ENCODE results near the gene PRKG1.
"Not testable (repeated sequence)": the region's sequence is repeated elsewhere in the genome, so short reads cannot be mapped to it uniquely, and the experiment has no call there.

The PRKG1 gene

DNA sequence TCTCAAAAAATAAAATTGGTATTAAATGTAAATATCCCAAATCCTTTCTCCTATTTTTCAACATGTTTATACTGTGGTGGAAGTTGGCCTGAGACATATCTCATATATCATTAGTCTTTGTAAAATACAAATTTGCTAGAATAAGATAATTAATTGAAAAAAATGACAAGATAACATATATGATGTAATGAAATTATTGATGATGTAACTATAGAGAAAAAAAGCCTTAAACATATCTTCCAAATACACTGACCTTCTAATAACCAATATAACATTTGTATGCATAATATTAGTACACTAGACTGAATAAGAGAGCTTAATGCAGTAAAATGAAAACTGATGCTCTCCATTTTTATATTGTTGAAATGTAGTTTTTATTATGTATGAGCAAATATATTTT is 104.3 kb downstream of the PRKG1 start:
- DNase-seq: no peak

DNA sequence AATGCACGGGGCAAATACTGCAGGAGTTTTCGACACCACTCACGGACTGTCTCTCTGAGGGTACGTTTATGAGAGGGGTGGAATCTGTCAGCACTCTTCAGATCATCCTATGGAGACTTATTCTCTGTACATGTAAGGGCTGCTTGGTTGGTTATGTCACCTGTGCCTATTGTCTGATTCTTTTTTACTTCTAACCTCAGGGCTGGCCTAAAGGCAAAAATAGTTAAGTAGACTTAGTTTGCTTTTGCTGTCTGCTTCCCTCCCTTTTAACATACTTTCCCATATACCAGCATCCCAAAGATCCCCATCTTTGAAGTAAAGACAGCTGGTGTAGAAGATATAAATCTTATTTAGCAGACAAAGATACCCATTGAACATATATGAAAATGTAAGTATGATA is 105.9 kb downstream of the PRKG1 start:
- DNase-seq: no peak

DNA sequence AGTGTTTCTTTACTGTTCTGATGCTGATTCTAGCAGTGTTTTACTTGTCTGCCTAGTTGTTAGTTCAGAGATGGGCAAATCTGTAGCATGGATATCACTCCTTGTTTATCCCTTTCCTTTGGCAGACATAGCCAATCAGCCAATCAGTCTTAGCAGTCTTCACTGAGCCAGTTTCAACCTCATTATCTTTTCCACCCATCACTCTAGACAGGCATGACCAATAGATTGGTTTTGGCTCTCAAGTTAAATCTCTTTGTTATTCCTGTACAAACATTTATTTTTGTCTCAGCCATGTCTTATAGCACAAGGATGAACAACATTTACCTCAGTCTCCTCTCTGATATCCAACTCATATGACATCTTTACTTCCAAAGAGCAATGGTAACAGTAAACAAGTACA is 109.5 kb downstream of the PRKG1 start:
- no peak for DNase-seq

DNA sequence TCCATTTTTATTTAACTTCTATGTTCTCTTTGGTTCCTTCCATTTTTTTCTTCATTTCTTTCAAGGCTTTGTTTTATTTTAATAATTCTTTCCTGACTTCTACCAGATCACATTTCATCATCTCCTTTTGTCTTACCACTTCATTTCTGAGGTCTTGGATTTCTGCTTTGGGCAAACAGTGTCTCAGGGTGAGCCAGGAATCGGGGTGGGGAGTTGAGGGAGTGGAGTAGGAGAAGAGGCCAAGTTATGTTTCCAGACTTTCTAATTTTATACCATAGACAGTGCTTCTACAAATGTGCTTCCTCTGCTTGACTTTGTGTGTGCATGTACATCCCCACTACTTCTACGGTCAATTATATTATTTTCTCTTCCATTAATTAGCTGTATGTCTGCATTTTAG is 112.1 kb downstream of the PRKG1 start:
- no peak for DNase-seq

GRCh38 chr10:51188008-51188407 is 113.7 kb downstream of the PRKG1 start:
- no peak for DNase-seq

DNA sequence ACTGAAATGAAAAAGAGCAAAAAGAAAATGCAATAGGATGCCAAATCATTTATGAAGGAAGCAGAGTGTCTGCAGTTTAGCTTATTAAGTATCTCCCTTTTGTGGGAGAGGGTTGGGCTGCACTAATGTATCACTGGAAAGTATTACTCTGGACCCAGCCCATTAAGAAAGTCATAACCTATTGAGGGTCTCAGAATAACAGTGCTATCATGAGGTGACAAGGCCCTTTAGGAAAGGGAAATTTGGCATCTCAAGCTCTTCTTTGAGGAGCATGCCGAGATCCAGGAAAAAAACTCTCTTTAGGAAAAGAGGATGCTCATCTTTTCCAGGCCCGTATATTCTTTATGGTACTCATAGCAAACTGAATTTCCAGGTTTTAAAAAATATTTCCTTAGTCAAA is 114.6 kb downstream of the PRKG1 start:
- DNase-seq: no peak

DNA sequence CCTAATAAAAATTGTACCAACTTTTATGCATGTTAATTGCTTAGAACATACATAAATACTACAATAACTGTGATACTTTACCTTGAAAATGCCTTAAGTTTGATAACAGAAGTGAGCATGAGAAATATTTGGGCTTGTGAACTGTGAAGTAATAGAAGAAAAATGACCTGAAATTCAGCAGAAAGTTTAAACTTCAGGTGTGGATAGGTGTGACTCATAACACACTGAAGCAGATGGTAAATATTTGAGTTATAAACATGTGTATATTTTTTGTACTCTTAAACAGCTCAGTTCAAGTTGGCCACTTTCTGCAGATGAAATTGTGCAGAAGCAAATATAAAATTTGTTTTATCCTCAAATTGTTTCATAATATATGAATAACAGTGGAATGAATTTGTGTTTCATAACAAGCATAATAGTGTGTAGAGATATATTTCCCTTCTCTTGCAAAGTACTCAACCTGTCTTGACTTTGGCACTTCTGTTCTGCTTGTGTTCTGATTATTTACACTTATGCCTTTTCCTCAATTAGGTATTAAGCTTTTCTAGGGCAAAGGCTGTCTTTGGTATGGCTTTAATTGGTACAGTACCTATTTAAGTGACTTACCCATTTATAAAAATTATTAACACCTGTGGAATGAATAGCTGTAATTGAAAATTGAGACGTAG is 122.4 kb downstream of the PRKG1 start:
- DNase-seq: no peak

GRCh38 chr10:51198170-51198569 is 123.9 kb downstream of the PRKG1 start:
- no peak for DNase-seq

DNA sequence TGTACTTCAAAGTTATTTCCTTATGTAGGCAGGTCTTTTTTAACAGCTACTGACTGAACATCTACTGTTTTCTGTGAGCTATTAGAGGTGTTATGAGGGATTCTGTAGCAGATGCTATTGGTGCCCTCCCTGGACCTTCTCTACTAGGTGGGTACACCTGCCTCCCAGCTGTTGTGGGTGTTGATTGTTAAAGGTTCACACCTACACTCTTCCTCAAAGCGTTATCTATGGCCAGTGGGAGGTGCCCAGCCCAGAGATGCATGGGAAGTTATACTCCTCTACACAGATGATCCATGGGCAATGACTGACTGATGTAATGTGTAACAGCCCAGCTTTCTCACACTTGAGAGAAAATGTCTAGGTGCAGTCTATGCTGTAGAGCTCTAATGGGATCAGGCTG is 127.7 kb downstream of the PRKG1 start:
- no peak for DNase-seq

GRCh38 chr10:51203359-51203758 is 129.1 kb downstream of the PRKG1 start:
- DNase-seq: no peak

DNA sequence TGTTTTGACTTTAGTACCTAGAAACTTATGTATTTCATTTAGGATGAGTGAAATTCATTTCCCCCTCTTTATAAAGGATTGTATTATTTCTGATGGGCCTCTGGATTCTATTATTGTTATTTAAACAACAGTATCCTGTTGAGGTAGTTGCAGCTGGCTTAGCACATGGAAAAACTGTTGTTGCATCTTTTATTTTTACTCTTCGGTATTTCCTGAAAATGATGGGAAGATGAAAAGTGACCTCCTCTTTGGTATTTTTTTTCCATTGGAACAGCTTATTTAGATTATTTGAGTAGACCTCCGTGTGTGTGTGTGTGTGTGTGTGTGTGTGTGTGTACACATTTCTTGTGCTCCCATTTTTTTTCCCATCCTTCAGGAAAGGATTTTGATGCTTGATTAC is 129.8 kb downstream of the PRKG1 start:
- DNase-seq: no peak

GRCh38 chr10:51204701-51205100 is 130.4 kb downstream of the PRKG1 start:
- no peak for DNase-seq

DNA sequence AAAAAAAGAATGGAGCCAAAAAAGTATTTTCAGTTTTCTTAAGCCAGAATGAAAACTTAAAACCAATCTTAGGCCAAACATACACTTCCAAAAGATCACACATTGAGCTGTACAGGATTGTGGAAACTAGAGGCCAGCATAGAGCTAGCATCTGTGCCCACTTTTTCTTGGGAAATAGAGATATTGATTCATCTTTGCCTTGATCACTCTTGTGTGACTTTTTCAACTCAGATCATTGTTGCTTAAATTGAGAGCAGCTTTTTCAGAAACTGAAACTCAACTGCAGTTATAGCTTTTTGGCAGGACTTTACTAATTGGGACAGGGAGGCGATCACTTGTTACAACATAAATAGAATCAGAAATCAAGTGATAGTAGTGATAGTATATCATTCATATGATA is 132.2 kb downstream of the PRKG1 start:
- no peak for DNase-seq

DNA sequence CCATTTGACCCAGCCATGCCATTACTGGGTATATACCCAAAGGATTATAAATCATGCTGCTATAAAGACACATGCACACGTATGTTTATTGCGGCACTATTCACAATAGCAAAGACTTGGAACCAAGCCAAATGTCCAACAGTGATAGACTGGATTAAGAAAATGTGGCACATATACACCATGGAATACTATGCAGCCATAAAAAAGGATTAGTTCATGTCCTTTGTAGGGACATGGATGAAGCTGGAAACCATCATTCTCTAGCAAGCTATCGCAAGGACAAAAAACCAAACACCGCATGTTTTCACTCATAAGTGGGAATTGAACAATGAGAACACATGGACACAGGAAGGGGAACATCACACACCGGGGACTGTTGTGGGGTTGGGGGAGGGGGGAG is 138.7 kb downstream of the PRKG1 start:
- DNase-seq: not testable (repeated sequence)

DNA sequence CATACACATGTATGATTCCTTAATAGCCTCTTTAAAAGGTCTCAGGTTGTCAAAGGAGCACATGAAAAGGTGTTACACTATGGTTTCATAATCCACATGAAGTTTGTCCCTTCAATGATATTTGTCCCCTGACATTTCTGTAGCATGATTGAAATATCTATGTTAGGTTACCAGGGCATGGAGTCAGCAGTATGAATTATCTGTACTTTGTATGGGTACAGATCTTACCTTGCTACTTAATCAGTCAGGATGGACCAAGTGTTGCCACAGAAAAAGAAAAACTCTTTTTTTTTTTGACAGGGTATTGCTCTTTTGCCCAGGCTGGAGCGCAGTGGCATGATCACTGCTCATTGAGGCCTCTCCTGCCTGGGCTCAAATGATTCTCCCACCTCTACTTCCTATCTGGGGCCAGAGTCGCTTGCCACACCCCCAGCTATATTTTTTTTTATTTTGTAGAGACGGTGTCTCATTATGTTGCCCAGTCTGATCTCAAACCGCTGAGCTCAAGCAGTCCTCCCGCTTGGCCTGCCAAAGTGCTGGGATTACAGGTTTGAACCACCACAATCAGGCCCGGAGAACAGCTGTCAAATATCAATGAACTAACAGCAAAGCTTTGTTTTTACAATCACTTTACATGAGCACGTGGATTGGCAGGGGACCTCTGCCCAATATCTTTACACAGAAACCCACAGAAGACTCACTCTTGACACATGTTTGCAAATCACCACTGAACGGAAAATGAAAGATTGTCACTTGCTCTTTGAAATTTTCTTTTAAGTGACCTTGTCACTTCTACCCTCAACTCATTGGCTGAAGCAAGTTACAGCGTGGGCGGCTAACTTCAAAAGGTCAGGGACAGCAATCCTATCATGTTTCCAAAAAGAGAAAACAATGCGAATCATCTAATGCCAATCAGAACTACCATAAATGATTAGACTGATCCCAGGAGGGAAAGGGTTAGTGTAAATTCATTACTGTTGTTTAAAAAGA is 140.2 kb downstream of the PRKG1 start:
- no peak for DNase-seq

- DNase-seq: no peak
Measured at GRCh38 chr10:51215951-51216834, 141.9 kb downstream of the PRKG1 start.

GRCh38 chr10:51217505-51217904 is 143.2 kb downstream of the PRKG1 start:
- DNase-seq: no peak

DNA sequence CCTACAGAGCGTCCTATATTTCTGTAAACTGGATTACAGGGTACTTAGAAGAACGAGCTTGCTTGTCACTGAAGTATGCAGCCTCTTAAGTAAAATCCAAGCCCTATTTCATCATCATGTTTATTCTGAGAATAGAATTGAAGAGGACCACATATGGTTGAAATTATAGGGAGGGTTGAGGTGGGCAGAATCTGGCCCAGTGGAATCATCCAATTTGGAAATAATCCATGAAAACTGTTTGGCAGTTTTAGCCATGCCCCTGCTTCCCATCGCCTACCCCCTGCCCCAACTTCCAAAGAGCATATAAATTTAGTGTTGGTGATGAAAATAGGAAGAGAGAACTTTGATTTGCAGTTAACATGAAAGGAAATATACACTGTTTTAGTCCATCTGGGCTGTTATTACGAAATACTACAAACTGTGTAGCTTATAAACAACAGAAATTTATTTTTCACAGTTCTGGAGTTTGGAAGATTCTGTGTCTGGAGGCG is 150.4 kb downstream of the PRKG1 start:
- no peak for DNase-seq

DNA sequence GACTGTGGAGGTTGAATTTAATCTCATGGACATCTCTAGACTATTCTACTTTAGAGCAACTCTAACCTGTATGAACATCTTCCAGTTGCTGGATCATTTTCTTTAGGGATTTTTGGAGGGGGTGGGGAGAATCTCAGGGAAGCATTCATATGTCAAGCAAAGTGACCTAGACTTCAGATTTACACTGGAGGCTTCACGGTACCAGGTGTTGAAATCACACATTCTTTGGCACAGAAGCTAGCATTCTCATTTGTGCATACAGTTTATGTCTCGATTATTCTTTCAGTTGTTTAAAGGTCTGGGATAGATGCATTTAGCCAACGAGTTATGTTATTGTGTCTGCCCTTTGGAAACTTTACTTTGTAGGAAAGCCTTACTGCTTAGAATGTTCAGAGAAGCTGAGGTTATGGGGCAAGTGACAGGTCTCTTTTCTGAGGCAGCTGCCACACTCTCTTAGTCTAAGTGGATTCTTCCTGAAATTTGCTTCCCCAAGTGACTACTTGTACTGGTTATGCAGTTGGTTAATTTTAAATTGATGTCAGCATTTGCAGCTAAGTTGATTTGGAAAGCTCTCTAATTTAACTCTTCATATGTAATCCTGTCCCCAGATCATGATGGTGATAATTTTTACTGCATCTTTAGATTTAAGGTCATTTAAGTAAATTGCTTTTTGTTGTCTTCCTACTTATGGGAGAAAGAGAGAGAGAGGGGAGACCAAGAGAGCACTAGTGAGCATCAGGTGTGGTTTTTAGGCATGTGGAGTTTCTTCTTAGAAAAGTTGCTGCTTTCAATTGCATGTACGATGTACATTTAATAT is 153.8 kb downstream of the PRKG1 start:
- no peak for DNase-seq

DNA sequence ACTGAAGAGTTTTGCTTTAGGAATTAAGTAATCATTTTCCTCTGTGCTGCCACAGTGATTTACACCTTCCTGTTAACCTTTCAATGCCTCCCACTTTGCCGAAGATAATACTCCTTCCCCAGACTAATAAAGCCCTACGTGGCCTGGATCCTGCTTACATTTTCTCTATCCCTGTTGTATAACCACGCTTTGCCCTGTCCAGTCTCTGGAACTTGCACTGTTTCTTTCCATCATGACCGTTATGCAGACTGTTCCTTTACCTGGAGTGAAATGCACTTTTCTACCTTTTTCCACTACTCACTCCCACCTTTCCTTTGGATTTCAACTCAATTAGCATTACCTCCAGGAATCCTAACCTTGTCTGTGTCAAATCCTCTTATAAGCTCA is 154.4 kb downstream of the PRKG1 start:
- no peak for DNase-seq

DNA sequence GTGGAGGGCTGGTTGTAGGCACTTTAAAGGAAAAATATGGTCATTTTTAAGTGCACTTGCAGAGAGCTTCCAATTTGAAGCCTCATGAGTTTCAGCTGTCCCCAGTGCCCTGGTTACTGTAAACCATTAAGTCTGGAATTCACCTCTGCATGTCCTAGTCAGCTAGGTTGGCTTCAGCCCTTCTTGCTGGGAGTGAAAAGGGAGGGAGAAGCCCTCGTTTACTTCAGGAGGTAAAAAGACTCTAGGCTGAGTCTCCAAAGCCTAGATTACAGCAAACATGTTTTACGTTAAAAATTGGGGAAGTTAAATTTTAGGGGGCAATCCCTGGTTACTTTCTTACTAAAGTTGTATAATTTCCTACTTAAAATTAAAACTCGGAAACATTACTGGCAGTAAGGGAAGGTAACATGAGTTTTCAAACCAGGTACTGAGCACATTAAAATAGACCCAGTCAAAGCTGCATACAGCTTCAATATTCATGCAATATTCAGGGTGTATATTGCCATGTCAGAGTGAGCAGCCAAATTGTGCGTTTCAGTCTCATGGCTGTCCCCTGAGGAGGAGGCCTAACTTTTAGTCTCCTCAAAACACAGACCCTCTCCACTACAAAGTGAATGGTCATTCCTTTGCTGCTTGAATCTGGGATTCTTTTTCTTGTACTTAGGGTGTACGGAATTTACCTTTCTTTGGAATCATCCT is 156.7 kb downstream of the PRKG1 start:
- DNase-seq: no peak

DNA sequence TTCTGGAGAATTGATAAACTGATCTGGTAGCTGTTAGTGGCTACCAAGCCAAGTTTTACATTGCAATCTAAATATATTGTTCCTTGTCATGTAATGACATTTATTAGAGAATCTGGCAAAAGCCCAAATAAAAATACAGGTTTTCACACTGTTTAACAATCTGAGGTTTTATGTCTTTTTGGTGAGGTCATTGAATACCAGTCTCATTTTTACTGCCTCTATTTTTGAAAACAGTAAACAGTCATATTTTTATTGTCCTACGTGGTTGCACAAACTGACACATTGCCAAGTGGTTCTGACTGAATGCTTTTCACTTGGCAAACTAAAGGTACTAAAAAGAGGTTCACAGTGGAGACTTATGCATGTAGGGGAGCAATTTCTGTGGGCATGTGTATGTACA is 157.5 kb downstream of the PRKG1 start:
- DNase-seq: no peak

All from activated CD4-positive, alpha-beta T cell treated with anti-CD3 and anti-CD28 coated beads, Interleukin-10, Interleukin-2, amounts not matched to agents 100 ng/mL and 50 ng/mL, durations not matched to agents 16 hours and 8 hours (primary cell).